Loucy (cell line): ENCODE results near the gene SASH1.

Experiments used
- CTCF ChIP-seq: fragments of 200-600 bp; sonication (generic); conservative IDR thresholded peaks from 2 replicates; pipeline ENCODE4 v1.5.1; 2014; ENCODE audit warnings: mild to moderate bottlenecking, antibody characterized with exemption, low read length
- EZH2phosphoT487 ChIP-seq: fragments of 200-600 bp; IDR thresholded peaks from 2 replicates; pipeline ENCODE4 v1.6.1; 2018; ENCODE audit warnings: antibody characterized with exemption, mild to moderate bottlenecking, moderate library complexity, borderline replicate concordance

DNA sequence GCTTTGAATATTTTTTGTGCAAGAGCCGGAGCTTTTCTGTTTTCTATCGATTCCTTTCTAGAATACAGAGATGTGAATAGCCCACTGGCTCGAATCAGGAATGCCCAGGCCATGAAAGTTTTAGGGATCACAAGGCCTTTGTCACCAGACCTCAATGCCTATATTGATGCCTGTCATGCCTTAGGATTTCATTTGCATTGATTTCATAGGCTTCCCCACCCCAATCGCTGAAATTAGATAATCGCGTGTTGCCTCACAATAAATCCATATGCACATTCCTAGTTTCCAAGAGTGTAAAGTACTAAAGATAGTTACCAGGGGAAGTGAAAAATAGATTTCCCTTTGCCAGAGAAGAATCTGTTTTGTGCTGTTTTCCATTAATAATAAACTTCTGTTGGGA, 150.8 kb downstream of the SASH1 start:
- no peak for TF ChIP-seq CTCF
- no peak for TF ChIP-seq EZH2phosphoT487
